Adrenal gland (tissue), 5 donors: ENCODE data around the gene OSBP2.

Experiments
- CTCF ChIP-seq, 6 experiments: fragments of 450-650 bp in 4 of 6; fragments of 200-600 bp in 2 of 6; sonication (generic) in 1 of 6; IDR thresholded peaks; 1 replicate in 5 of 6; 2 replicates in 1 of 6; pipeline versions ENCODE4 v1.5.1 to v1.8.0; 2016 to 2021; ENCODE audit warnings: antibody characterized with exemption in 6 of 6, mild to moderate bottlenecking in 2 of 6, moderate library complexity in 1 of 6
- POLR2A ChIP-seq, 2 donors: fragments of 450-650 bp; IDR thresholded peaks; one replicate each; pipeline ENCODE4 v1.6.1; 2017; ENCODE audit warnings: antibody characterized with exemption in 2 of 2, mild to moderate bottlenecking in 2 of 2, moderate library complexity in 1 of 2
- donor health status: DM: no; HTN: no; CAD: no.

DNA sequence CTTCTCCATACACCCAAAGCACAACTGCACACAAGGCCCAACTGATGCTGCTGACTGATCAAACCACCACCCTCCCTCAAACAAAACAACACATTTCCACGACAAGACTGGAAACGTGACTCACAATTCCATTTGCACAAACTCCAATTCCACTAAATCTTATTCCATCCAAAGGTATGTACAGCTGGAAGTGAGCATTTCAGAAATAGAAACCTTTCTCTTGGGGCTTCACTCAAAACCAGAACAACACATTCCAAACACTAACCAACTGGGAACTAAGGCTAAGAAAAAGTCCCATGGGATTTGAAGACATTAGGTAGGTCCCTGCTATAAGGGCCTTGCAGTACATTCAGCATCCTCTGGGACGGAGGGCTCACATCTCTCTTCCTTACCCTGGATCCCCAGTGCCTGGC, 254.3 kb downstream of the OSBP2 start:
- TF ChIP-seq CTCF (IDR thresholded peaks at IDR 0.05) (no peak), POLR2A (IDR thresholded peaks at IDR 0.05) (no peak)
